GM19193 (cell line): ENCODE data around the gene SPDYE1.
"Not testable (repeated sequence)": the region's sequence is repeated elsewhere in the genome, so short reads cannot be mapped to it uniquely, and the experiment has no call there.

Experiments used
- POLR2A ChIP-seq: IDR thresholded peaks from 4 replicates; pipeline ENCODE4 v1.6.1; 2011; ENCODE audit not compliant: insufficient read depth, insufficient read length; ENCODE audit errors: extremely low read depth

The SPDYE1 gene, protein sequence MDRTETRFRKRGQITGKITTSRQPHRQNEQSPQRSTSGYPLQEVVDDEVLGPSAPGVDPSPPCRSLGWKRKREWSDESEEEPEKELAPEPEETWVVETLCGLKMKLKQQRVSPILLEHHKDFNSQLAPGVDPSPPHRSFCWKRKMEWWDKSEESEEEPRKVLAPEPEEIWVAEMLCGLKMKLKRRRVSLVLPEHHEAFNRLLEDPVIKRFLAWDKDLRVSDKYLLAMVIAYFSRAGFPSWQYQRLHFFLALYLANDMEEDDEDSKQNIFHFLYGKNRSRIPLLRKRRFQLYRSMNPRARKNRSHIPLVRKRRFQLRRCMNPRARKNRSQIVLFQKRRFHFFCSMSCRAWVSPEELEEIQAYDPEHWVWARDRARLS

GRCh38 chr7:43997532-43997931 is at the start of gene SPDYE1:
Gene SPDYE1 (plus strand): TSS chr7:43997897. CDS start chr7:43999950, 2,053 bp downstream.
- not testable (repeated sequence) for TF ChIP-seq POLR2A

- no peak for TF ChIP-seq POLR2A
Measured at GRCh38 chr7:43952028-43952427, 45.7 kb upstream of the SPDYE1 start.

GRCh38 chr7:43953071-43953470 is 44.6 kb upstream of the SPDYE1 start:
- TF ChIP-seq POLR2A = no peak

DNA sequence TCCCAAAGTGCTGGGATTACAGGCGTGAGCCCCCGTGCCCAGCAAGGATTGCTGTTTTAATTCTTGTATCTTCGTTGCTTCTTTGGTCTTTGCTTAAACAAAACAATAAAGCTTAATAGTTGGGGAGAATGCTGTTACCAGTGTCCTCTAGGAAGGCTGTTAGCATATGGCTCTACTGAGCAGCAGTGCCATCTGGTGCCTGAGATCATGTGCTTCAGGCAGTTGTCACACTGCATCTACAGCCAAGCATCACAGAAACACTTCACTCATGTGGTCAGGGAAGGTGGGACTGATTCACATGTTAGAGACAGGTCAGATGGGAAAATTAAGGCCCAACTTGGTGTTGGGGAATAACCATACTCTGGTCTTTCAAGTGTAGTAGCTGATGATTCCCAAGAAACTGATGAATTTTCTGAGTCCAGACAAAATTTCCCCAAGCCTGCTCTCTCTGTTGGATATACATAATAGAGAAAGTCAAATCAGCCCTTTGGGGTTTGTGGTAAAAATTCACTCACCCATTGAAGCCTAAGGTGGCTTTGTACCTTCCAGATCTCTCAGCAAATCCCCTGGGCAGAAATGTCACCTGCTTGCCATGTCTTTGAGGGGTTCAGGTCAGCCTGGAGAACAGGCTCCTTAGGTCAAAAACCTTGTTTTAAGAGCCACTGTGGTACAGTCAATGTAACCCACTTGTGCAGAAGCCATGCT is 43.0 kb upstream of the SPDYE1 start:
- no peak for TF ChIP-seq POLR2A

DNA sequence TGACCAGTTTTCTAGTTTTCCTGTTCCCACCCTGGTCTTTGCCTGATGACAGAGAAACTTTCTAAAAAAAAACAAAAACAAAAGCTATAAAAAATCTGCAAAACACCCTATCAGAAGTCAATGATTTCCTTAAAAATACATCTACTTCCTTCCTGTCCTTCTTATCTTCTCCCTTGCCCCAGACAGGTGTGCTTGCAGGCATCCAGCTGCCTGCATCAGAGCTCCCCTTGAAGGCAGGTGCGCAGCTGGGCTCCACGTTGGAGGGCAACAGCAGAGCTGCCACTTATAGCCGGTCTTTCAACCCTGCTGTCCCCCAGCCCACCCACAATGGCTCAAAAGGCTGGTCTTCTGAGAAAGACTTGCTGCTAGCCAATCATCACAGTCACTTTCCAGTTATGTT is 41.7 kb upstream of the SPDYE1 start:
- no peak for TF ChIP-seq POLR2A

DNA sequence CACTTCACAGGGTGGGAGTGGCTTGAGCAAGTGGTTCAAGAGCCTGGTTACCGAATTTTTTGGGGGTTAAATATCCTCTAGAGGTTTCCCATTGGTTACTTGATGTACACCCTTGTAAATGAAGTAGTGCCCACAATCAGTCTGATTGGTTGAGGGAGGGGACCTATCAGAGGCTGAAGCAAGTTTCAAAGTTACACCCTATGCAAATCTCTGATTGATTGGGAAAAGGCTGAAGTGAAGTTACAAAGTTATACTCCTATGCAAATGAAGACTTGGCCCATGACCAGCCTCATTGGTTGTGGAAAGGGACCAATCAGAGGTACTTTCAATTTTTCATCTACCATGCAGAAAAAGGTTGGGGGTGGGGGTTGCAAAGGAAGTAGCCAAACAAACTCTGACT is 36.8 kb upstream of the SPDYE1 start:
- TF ChIP-seq POLR2A = no peak

- no peak for TF ChIP-seq POLR2A
Measured at GRCh38 chr7:43977525-43977924, 20.2 kb upstream of the SPDYE1 start.

DNA sequence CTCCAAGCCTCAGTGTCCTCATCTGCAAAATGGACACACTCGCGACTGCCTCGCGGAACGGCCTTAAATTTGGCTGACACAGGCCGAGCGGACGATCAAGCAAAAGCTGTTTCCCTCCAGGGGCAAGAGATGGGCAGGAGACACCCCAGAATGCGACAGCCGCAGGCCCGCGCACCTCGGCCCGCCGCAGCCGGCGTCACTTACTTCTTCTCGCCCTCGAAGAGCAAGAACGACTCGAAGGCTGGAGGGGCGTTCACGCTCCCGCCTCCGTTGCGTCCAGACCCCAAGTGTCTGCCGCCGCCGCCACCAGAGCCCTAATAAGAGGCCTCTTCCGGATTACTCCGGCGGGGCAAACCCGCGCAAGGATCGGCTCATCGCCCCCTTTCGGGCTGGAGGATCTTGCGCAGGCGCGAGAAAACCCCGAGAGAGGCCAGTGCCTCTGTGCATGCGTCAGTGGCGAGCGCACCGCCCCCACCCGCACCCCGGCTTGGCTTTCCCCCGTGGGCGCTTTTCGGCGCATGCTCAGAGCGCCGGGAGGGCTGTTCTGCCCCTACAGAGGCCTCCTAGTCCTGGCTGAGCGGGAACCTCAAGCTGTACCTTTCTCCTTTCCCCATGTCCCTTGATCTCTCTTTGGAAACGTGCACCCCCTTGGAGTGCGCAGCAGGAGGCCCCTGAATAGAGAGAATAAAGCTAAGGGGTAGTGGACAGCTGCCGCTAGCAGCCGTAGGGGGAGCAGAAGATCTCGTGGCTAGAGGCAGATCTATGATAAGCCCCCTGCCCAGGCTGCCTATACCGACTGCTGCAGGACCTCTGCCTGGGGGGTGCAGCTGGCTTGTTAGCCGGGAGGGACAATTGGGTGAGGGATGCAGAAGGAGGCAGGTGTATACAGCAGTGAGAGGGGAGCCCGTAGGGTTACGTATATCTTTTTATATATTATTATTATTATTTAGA is 21.4 kb downstream of the SPDYE1 start:
- TF ChIP-seq POLR2A = peak; percentile 63

DNA sequence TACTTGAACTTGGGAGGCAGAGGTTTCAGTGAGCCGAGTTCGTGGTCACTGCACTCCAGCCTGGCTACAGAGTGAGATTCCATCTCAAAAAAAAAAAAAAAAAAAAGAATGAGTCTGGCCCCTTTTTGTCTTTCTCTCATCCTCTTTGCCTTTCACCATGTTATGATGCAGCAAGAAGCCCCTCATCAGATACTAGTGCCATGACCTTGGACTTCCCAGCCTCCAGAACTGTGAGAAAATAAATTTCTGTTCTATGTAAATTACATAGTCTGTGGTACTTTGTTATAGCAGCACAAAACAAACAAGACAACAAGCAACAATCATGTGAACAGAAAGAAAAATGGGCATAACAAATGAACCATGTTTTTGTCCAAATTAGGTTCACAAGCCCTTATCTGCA is 44.5 kb downstream of the SPDYE1 start:
- TF ChIP-seq POLR2A = no peak

GRCh38 chr7:44043902-44044301 is 46.2 kb downstream of the SPDYE1 start:
- TF ChIP-seq POLR2A = no peak

DNA sequence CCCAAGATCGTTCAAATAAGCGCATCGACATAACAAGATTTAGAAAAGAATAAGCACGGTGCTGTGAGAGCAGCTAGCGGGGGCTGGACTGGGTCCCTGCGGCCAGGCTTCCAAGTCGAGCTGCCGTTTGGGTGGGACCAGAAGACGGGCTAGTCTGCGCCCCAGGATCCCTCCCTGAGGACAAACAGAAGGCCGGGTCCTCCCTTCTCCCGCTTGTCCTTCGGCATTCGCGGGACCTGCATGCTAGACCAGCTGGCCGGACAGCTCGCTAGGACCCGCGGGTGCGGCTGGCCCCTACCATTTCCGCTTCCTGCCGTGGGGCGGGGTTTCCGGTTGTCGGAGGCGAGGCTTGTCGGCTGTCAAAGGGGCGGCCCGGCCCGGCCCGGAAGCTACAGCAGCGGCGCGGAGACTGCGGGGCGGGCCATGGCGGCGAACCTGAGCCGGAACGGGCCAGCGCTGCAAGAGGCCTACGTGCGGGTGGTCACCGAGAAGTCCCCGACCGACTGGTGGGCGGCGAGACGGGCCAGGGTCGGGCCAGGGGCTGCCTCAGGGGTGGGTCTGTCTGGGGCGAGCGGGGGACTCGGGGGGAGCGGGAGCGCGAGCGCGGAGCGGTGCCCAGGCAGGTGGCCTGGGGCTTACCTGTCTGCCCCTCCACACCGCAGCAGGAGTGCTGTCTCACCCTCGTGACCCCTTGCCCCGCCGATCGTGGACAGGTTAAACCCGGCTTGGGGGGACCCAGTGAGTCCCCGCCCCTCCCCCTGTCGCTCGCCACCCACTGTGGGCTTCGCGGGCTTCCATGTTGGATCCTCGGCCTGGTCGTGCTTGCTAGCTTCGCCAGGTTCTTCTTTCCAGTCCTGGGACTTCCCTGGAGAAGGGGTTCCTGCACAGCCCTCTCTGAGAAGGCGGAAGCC is 46.9 kb downstream of the SPDYE1 start, which contains the start of gene DBNL:
DBNL (plus strand) TSS at position 388 of the 911 bp plus-strand sequence; CDS start at position 424, 36 bp downstream.
- peak; percentile 97 for TF ChIP-seq POLR2A

GRCh38 chr7:44045226-44046014 is 47.7 kb downstream of the SPDYE1 start:
- no peak for TF ChIP-seq POLR2A
